ENCODE data around the gene DMRT3.
"Not testable (repeated sequence)": the region's sequence is repeated elsewhere in the genome, so short reads cannot be mapped to it uniquely, and the experiment has no call there.

Gene DMRT3

GRCh38 chr9:971901-972500 lies 4.5 kb upstream of the DMRT3 start:
- DNase-seq = peak in 2 of 4 experiments; percentile 50 to 66

- peak in 3 of 4 experiments; percentile 14 to 50 (median 30) for DNase-seq
Observed at GRCh38 chr9:972501-973294, 3.8 kb upstream of the DMRT3 start.

DNA sequence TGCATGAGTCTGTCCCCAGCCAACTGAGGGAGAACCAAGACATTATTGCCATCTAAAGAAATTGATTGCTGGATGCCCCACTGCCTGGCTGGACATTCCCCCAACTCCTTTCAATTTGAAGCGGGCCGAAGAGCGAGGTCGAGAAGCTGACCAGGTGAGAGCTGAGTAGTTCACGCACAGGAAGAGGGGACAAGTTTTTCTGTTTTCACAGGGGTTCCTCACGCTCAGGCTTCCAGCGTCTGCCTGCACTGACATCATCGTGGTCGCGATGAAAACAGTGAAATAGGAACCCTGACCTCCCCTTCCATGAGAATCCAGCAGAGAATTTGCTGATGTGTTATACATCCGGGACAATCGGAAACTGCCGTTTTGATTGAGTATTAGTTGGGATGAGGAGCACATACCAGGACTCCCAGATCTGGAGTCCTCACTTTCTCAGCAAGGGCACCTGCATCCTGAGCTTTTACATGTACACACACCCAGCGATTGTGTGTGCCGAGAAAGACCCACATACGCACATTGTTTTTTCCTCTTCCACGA lies 3.1 kb upstream of the DMRT3 start:
- no peak for DNase-seq

GRCh38 chr9:974031-974995 lies 2.1 kb upstream of the DMRT3 start:
- DNase-seq = no peak

DNA sequence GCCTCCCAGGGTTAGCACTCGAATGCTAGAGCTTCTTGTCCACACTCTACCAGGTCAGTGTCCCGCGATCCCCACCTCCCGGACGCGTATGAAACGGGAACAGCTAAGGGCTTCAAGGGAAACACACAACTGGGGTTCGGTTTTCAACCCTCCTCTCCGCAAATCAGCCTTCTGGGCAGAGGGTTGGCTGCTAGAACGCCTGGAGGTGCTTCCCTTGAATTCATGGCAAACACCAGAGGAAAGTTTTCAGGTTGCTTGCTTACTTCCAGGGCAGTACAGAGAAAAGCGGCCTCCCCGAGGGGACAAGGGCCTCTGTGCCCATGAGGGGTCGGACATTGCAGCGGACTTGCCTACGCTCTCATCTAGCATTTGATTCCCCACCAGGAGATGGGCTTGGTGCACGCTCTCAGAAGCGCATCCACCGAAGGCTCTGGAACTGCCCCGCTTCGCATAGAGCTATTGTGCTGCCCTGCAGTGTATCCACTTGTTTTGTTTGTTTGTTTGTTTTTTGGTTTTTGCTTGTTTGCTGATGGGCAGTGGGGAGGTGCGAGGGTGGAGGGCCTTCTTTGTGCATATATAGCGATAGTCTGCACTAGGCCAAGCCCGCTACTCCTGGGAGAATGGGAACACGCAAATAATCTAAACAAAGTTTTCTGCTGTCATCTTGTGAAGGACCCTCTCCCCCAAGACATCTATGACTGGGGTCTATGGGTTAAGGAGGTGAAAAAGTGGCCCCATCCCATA lies 1.3 kb upstream of the DMRT3 start:
- DNase-seq = no peak

GRCh38 chr9:975740-976257 lies 656 bp upstream of the DMRT3 start:
- no peak for DNase-seq

DNA sequence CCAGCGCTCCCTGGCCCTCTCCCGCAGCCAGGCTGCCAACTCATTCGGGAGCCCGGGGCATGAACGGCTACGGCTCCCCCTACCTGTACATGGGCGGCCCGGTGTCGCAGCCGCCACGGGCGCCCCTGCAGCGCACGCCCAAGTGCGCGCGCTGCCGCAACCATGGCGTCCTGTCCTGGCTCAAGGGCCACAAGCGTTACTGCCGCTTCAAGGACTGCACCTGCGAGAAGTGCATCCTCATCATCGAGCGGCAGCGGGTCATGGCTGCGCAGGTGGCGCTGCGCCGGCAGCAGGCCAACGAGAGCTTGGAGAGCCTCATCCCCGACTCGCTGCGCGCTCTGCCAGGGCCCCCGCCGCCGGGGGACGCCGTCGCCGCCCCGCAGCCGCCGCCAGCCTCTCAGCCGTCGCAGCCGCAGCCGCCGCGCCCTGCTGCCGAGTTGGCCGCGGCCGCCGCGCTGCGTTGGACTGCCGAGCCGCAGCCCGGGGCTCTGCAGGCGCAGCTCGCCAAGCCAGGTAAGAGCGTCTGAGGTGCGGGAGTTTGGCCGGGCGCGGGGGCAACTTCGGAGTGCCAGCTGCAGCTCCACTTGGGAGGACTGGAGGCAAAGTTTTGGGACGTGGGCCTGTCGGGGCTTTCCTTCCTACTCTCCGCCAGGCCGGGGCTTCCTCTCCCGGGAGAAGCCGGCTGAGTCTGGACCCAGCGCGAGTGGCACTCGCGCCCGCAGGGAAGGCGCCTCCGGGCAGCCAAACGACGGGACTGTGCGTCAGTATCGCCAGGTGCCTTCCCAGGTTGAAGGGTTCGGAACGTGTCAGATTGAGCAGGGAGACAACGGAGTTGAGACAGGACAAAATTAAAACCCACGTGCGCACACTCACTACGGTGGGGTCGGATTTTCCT lies 735 bp downstream of the DMRT3 start:
- peak in 1 of 4 experiments; percentile 49 for DNase-seq

- DNase-seq = no peak
Observed at GRCh38 chr9:977838-978830, 1.7 kb downstream of the DMRT3 start.

DNA sequence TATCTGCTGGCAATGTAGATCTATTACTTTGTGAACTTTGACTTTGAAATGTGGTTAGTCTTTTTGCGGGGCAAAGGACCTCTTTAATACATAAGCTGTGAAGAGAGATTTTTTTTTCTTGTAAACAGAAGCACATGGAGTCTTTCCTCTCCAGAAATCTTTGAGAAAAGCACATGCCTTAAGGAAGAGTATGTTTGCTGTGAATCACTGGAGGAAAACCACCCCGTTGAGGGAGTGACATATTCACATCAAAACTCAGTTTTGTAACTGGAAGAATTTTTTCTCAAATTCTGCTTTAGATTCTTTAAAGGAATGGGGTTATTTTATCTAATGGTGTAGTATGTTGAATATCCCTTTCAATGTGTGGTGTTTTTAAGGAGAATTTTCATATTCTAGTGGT lies 3.5 kb downstream of the DMRT3 start:
- DNase-seq = no peak

DNA sequence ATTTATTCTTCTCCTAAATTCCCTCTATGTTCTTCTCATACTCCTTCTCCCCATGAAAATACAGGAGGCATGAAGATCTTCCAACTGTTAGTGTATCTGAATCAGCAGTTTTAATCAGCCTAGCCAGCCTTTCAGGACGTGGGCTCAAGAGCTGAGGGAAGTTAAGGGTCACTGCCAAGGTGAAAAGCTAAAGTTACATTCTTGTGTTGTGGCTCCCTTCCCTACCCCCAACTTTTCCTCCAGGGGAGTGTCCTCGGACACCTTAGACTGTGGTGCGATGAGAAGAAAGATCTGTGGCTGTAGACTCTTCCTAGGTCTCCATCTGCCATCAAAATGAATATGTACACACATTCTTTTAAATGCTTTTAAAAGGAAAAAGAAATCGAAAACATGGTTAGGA lies 4.2 kb downstream of the DMRT3 start:
- DNase-seq = no peak

GRCh38 chr9:981491-981898 lies 5.0 kb downstream of the DMRT3 start:
- no peak for DNase-seq

GRCh38 chr9:982394-983230 lies 6.2 kb downstream of the DMRT3 start:
- DNase-seq = no peak

DNA sequence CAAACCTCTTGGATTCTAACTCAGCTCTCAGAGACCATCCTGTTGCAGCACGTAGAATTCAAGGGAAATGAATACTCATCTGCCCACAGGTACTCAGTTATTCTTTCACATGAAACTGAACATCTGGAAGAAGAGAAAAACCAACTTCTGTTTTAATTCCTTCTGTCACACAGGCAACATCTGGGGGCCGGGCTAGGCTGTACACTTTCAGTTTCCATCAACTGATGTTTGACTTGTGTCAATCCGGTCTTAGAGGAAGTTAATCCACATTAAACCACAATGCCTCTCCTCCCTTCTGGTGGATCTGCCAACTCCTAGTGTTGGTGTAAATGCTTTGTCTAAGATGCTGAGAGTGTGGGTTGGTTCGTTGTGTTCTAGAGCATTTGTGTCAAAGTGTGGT lies 17.6 kb downstream of the DMRT3 start:
- peak in 3 of 4 experiments; percentile 48 to 60 (median 55) for DNase-seq

- DNase-seq = no peak
Observed at GRCh38 chr9:995192-995591, 18.7 kb downstream of the DMRT3 start.

GRCh38 chr9:995781-996180 lies 19.3 kb downstream of the DMRT3 start:
- DNase-seq = no peak

DNA sequence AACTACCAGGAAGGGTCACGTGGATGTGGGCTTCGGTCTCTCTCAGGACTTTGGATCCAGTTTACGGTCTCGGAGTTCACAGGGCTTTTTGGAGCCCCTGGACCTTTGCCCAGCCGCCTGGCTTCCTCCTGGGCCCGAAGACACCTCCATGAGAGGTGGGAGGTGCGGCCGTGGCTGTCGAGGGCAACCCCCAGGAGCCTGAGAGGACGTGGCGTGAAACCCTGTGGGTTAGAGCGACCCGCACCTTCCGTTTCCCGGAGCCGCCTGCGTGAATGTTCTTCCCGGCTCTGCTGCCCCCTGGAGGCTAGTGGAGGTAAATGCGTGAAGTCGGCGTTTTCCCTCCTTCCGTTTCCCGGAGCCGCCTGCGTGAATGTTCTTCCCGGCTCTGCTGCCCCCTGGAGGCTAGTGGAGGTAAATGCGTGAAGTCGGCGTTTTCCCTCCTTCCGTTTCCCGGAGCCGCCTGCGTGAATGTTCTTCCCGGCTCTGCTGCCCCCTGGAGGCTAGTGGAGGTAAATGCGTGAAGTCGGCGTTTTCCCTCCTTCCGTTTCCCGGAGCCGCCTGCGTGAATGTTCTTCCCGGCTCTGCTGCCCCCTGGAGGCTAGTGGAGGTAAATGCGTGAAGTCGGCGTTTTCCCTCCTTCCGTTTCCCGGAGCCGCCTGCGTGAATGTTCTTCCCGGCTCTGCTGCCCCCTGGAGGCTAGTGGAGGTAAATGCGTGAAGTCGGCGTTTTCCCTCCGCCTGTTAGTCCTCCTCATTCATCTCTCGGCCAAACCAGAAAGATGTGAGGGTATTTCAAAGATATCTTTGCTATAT lies 22.1 kb downstream of the DMRT3 start:
- DNase-seq = not testable (repeated sequence)

DNA sequence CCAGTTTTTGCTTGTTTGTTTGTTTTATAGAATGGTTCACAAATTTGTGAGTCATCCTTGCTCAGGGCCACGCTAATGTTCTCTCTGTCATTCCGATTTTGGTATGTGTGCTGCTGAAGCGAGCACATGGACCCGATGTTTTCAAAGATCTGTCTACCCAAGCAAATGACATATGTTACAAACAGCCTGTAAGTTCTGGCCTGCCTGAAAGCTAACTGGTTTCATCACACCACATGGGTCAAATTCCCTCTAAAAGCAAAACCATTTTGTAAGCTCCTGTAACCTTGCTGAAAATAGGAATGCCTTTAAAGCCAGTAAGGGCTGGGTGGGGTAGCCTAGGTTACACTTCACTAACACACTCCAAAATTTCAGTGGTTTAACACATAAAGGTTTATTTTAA lies 25.4 kb downstream of the DMRT3 start:
- DNase-seq = no peak

DNA sequence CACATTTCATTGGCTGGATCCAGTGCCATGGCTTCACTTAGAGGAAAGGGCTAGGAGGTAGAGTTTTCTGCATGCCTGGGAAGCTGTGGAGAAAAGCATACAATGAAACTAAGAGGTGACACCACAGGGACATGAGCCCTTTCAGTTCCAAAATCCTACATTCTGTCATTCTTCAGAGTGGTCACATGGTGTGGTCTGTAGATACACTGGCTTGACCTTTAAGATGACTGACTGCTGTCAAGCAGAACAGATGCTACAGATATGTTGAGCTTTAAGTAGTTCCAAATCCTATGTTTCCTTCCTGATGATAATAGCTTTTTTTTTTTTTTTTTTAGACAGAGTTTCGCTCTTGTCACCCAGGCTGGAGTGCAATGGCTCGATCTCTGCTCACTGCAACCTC lies 26.2 kb downstream of the DMRT3 start:
- no peak for DNase-seq

All from suppressor macrophage (primary cell).